HFF-Myc (cell line): ENCODE data around the gene MPP2.
A peak's percentile ranks its signal among the peaks of the same experiment; 100 is the strongest.

ENCODE experiments used
- DNase-seq: peaks from one replicate; pipeline ENCODE4 v3.0.0-alpha.2; 2011; ENCODE audit warnings: low read depth; ENCODE audit errors: extremely low read depth
- H3K4me3 ChIP-seq: replicated peaks from 2 replicates; pipeline ENCODE4 v1.5.1; 2011; ENCODE audit warnings: low read depth, mild to moderate bottlenecking, control low read depth, low read length
- TF ChIP-seq, protein P1 (sequence below): IDR thresholded peaks from 2 replicates; pipeline ENCODE4 v1.5.1; 2012; ENCODE audit warnings: mild to moderate bottlenecking, low read depth, low read length, control low read depth; ENCODE audit errors: missing control alignments

The MPP2 gene, protein sequence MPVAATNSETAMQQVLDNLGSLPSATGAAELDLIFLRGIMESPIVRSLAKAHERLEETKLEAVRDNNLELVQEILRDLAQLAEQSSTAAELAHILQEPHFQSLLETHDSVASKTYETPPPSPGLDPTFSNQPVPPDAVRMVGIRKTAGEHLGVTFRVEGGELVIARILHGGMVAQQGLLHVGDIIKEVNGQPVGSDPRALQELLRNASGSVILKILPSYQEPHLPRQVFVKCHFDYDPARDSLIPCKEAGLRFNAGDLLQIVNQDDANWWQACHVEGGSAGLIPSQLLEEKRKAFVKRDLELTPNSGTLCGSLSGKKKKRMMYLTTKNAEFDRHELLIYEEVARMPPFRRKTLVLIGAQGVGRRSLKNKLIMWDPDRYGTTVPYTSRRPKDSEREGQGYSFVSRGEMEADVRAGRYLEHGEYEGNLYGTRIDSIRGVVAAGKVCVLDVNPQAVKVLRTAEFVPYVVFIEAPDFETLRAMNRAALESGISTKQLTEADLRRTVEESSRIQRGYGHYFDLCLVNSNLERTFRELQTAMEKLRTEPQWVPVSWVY

DNA sequence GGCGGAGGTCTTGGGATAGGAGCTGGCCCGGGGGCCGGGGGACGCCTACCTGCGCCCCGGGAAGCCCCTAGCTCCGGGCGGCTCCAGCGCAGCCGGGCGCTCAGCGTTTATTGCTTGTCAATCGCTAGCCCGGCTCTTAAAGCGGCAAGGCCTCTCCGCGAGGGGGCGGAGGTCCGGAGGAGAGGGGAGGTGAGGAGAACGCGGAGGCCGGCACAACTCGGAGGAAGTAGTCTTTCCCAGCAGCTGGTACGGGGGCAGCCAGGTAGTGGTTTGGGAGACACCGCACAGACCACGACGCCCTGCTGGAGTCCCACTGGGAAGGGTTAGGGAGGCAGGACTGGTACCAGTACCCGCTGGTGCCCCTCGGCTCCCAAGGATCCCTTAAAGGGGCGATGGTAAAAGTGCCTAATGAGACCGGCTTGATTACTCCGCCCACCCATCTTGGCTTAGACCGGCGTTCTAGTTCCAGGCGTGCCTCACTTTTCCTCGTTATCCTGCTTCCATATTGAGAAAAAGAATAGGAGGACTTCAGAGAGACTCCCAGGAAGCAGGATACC is at the start of gene MPP2:
Gene MPP2, minus strand, starts transcription at position 112 of the 557 bp plus-strand sequence. CDS start 3,076 bp downstream, outside the sequence.
- H3K4me3 ChIP-seq: peak within 1 kb of the TSS; percentile 36
- TF ChIP-seq, protein P1, sequence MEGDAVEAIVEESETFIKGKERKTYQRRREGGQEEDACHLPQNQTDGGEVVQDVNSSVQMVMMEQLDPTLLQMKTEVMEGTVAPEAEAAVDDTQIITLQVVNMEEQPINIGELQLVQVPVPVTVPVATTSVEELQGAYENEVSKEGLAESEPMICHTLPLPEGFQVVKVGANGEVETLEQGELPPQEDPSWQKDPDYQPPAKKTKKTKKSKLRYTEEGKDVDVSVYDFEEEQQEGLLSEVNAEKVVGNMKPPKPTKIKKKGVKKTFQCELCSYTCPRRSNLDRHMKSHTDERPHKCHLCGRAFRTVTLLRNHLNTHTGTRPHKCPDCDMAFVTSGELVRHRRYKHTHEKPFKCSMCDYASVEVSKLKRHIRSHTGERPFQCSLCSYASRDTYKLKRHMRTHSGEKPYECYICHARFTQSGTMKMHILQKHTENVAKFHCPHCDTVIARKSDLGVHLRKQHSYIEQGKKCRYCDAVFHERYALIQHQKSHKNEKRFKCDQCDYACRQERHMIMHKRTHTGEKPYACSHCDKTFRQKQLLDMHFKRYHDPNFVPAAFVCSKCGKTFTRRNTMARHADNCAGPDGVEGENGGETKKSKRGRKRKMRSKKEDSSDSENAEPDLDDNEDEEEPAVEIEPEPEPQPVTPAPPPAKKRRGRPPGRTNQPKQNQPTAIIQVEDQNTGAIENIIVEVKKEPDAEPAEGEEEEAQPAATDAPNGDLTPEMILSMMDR: peak; percentile 29
- DNase-seq: no peak

DNA sequence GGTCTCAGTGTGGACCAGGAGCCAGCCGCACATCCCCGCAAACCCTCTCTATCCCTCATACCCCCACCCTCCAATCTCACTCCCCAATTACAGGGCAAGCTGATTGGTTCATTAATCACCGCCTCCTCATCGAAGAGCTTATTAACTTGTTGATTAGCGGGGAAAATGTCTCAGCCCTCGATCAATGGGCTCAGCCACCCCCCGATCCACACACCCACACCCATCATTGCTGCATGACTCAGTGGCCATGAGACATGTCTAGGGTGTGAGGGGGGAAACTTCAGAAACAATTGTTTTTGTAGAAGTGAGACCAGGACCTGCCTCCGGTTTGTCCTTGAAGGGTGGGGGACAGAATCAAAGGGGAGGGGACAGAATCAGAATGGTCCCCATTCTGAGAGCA is 48.9 kb upstream of the MPP2 start:
- no peak for DNase-seq
- TF ChIP-seq, protein P1: no peak
- H3K4me3 ChIP-seq: no peak overlapping the region

DNA sequence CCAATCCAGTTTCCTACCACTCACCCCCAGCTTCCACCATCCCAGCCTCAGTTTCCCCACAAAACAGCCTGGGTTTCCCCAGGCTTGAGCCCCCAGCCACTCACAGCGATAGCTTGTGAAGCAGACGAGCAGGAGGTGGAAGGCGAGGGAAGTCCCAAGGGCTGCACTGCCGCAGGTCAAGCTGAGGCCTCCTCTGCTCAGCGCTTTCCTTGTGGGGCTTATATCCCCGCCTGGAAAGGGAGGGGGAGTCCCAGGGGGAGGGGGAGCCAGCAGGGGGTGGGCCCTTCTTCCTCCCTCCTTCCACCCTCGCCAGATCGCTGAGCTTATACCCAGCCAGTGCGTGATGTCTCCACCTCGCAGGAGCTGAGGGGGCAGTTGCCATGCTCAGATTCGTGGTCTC is 46.4 kb upstream of the MPP2 start, which contains the start of gene PYY:
Gene PYY, minus strand, starts transcription at position 195 of the 400 bp plus-strand sequence. CDS start 457 bp downstream, outside the sequence.
- H3K4me3 ChIP-seq: no peak within 1 kb of the TSS
- TF ChIP-seq, protein P1: no peak
- DNase-seq: no peak

DNA sequence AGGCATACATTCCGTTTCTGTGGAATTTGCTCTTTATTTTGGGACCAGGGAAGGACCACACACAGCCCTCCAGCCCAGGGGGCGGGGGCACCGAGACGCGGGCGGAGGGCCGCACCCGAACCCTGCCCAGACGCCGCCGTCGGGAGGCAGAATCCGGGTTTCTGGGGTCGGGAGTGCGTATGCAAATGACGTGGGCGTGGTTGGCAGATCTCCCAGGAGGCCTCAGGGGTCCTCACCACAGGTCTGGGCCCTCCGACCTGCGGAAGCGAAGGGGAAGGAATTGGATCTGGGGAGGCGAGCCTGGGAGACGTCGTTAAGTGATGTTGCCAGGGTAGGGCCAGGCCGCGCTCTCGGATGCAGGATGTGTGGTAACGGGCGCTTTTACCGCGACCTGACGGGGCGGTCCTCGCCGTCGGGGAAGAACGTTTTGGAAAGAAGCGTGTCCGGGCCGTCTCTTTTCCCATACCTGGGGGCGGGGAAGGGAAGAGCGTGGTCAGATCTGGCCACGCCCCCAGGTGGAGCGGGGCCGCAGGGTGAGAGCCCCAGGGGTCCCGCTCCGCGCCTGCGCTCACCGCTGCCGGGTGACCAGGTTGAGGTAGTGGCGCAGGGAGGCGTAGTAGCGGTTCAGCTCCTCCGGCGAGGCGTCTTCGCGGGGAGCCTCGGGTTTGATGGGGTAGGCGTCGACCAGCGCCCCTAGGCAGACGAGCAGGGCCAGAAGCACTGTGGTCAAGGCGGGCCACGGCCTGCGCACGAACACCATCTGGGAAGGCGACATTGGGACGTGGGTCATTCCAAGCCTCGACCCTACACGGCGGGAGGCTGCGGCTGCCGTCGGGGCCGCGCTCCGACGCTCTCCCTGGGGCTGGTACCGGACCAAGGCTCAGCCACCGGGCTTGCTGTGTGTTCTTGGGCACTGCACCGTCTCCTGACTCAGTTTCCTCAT is 45.7 kb upstream of the MPP2 start:
- H3K4me3 ChIP-seq: no peak overlapping the region
- TF ChIP-seq, protein P1: no peak
- no peak for DNase-seq

DNA sequence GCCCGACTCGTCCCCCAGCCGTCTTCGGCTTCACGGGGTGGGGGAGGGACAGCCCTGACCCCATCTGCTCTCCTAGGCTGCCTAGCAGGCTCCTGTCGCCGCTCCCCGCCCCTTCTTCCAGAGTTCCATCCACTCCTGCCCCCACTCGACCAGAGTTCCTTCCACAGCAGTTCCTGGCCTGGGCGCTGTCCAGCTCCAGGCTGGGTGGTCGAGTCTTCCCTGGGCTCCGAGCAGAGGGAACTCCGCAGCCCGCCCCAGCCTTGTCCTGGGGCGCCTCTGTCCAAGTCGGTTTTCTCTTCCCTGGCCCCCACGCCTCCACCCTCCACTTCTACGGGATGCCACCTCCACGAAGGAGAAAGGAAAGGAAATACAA is 45.0 kb upstream of the MPP2 start:
- H3K4me3 ChIP-seq: no peak overlapping the region
- TF ChIP-seq, protein P1: no peak
- no peak for DNase-seq

DNA sequence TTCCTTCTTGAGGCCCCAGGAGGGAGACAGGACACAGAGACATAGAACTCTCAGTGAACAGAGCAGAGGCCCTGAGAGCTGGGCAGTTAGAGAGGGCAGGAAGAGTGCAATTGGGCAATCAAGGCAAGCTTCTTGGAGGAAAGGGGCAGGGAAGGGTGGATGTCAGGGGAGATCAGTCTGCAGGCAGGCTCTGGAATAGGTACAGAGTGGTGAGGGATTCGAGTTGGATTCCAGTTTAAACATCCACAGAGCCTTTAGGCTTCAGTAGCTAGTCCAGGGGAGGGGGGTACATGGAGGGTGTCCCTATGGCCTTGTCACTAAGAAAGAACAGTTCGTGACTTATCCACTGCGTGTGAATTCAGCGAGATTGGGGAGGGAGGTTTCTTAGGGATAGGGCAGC is 44.4 kb upstream of the MPP2 start:
- H3K4me3 ChIP-seq: no peak overlapping the region
- DNase-seq: no peak
- TF ChIP-seq, protein P1: no peak
